C1 segment of cervical spinal cord (tissue), 14 donors: ENCODE measurements around the gene CMPK2.

Experiments
- DNase-seq, 14 donors: peaks; one replicate each; lab custom pipeline; 2025; lab: John Stamatoyannopoulos, UW

Gene CMPK2

GRCh38 chr2:6813573-6813972 lies 52.1 kb downstream of the CMPK2 start:
- no peak for DNase-seq

GRCh38 chr2:6812857-6813530 lies 52.7 kb downstream of the CMPK2 start:
- DNase-seq, result peak in 1 of 14 donors; percentile 6

GRCh38 chr2:6810961-6811360 lies 54.7 kb downstream of the CMPK2 start:
- DNase-seq, result peak in 1 of 14 donors; percentile 29

GRCh38 chr2:6808426-6808825 lies 57.3 kb downstream of the CMPK2 start:
- no peak for DNase-seq

GRCh38 chr2:6806604-6807003 lies 59.1 kb downstream of the CMPK2 start:
- DNase-seq, result no peak

- DNase-seq, result no peak
Measured at GRCh38 chr2:6800553-6800952, 65.2 kb downstream of the CMPK2 start.
